SK-N-SH (cell line): Measurements from ENCODE around the gene ARMC8. TPM values are rescaled to one million over a fixed set of nuclear protein-coding genes. Genes with fewer than 3 reads are reported as not detected.

Experiments used
- CTCF ChIA-PET: fragments of 300-600, 350-600 bp; formaldehyde crosslinking; extraction: SDS; loops from one replicate; lab custom pipeline; 2021; lab: Yijun Ruan, JAX
- POLR2A ChIA-PET: fragments of 350-600 bp; sonication (Branson Sonifier 250); formaldehyde crosslinking; extraction: SDS; loops from one replicate; lab custom pipeline; 2020; ENCODE audit warnings: antibody characterized with exemption, inconsistent platforms; lab: Yijun Ruan, JAX
- DNase-seq: peaks from one replicate; pipeline ENCODE4 v3.0.0; 2012
- H2AFZ ChIP-seq: fragments of 200-600 bp; sonication (generic); 2 replicates; pipeline ENCODE4 v1.8.1; 2016; ENCODE audit warnings: antibody characterized with exemption, mild to moderate bottlenecking, low read depth
- H3F3A ChIP-seq: fragments of 200-600 bp; sonication (generic); replicated peaks from 2 replicates; pipeline ENCODE3; 2016; ENCODE audit warnings: antibody characterized with exemption, mild to moderate bottlenecking; ENCODE audit not compliant: insufficient read depth
- H3K27ac ChIP-seq, 2 experiments: fragments of 200-500 bp in 1 of 2; fragments of 200-600 bp in 1 of 2; sonication (Bioruptor generic) in 1 of 2; sonication (generic), shearing (Covaris generic) in 1 of 2; 2 replicates each; pipeline versions ENCODE4 v1.5.1 to v1.6.1; 2014 to 2016; ENCODE audit warnings: low read depth in 2 of 2, inconsistent platforms in 1 of 2, low read length in 1 of 2, mild to moderate bottlenecking in 1 of 2, mixed read lengths in 1 of 2
- H3K27me3 ChIP-seq: fragments of 200-600 bp; sonication (generic), shearing (Covaris generic); 2 replicates; pipeline ENCODE4 v1.6.1; 2016; ENCODE audit warnings: mixed run types; ENCODE audit not compliant: insufficient read depth
- H3K36me3 ChIP-seq, 2 experiments: fragments of 200-500 bp in 1 of 2; fragments of 200-600 bp in 1 of 2; sonication (Bioruptor generic) in 1 of 2; sonication (generic) in 1 of 2; replicated peaks in 1 of 2; 2 replicates each; pipeline versions ENCODE3 to v1.5.1; 2014 to 2016; ENCODE audit warnings: low read length in 1 of 2, mild to moderate bottlenecking in 1 of 2; ENCODE audit not compliant: insufficient read depth in 2 of 2, control insufficient read depth in 1 of 2
- H3K4me1 ChIP-seq, 2 experiments: fragments of 200-500 bp in 1 of 2; fragments of 200-600 bp in 1 of 2; sonication (Bioruptor generic) in 1 of 2; sonication (generic), shearing (Covaris generic) in 1 of 2; 2 replicates each; pipeline versions ENCODE4 v1.5.1 to v1.6.1; 2014 to 2016; ENCODE audit warnings: low read depth in 1 of 2, low read length in 1 of 2, mixed run types in 1 of 2; ENCODE audit not compliant: insufficient read depth in 2 of 2, control insufficient read depth in 1 of 2
- H3K4me2 ChIP-seq: fragments of 200-600 bp; sonication (generic), shearing (Covaris generic); 2 replicates; pipeline ENCODE4 v1.6.1; 2017; ENCODE audit warnings: mixed run types
- H3K4me3 ChIP-seq, 2 experiments: fragments of 200-500 bp in 1 of 2; fragments of 200-600 bp in 1 of 2; sonication (Bioruptor generic) in 1 of 2; sonication (generic), shearing (Covaris generic) in 1 of 2; 2 replicates each; pipeline versions ENCODE4 v1.5.1 to v1.8.1; 2014 to 2016; ENCODE audit warnings: low read depth in 2 of 2, inconsistent platforms in 1 of 2, low read length in 1 of 2, mild to moderate bottlenecking in 1 of 2, mixed read lengths in 1 of 2, moderate library complexity in 1 of 2
- H3K79me2 ChIP-seq: fragments of 200-600 bp; sonication (generic); 2 replicates; pipeline ENCODE4 v1.8.1; 2017; ENCODE audit warnings: mild to moderate bottlenecking; ENCODE audit not compliant: insufficient read depth
- H3K9ac ChIP-seq: fragments of 200-600 bp; sonication (generic); 2 replicates; pipeline ENCODE4 v1.6.1; 2017; ENCODE audit warnings: mixed run types
- H3K9me2 ChIP-seq: fragments of 200-600 bp; sonication (generic); 2 replicates; pipeline ENCODE4 v1.6.1; 2017; ENCODE audit warnings: mixed run types
- H3K9me3 ChIP-seq: fragments of 200-600 bp; sonication (generic); 2 replicates; pipeline ENCODE4 v1.6.1; 2017; ENCODE audit warnings: mixed run types, mild to moderate bottlenecking, moderate library complexity
- H4K20me1 ChIP-seq: fragments of 200-600 bp; sonication (generic); 2 replicates; pipeline ENCODE4 v1.6.1; 2017; ENCODE audit warnings: mild to moderate bottlenecking, mixed run types; ENCODE audit not compliant: insufficient read depth
- CTCF ChIP-seq: fragments of 200-600 bp; sonication (generic); IDR thresholded peaks from 2 replicates; pipeline ENCODE4 v1.6.1; 2017; ENCODE audit warnings: antibody characterized with exemption, mild to moderate bottlenecking, moderate library complexity
- ELF1 ChIP-seq: IDR thresholded peaks from 2 replicates; pipeline ENCODE4 v1.4.0; 2012
- EP300 ChIP-seq, 2 experiments: IDR thresholded peaks; 2 replicates each; pipeline versions ENCODE4 v1.4.0 to v1.6.1; 2012; ENCODE audit warnings: borderline replicate concordance in 1 of 2, low read depth in 1 of 2, low read length in 1 of 2
- EZH2phosphoT487 ChIP-seq: fragments of 200-600 bp; sonication (generic); IDR thresholded peaks from 2 replicates; pipeline ENCODE4 v1.6.1; 2017; ENCODE audit warnings: low read depth, mixed run types, mild to moderate bottlenecking, antibody characterized with exemption, moderate library complexity, borderline replicate concordance
- GABPA ChIP-seq: IDR thresholded peaks from 2 replicates; pipeline ENCODE4 v1.4.0; 2012; ENCODE audit warnings: low read depth, mild to moderate bottlenecking
- NFIC ChIP-seq: IDR thresholded peaks from 2 replicates; pipeline ENCODE4 v1.4.0; 2012; ENCODE audit warnings: borderline replicate concordance
- NRF1 ChIP-seq: IDR thresholded peaks from 2 replicates; pipeline ENCODE4 v1.6.1; 2012; ENCODE audit warnings: low read depth, mild to moderate bottlenecking, low read length
- PBX3 ChIP-seq: IDR thresholded peaks from 2 replicates; pipeline ENCODE4; 2012
- POLR2AphosphoS5 ChIP-seq: IDR thresholded peaks from 2 replicates; pipeline ENCODE4 v1.6.1; 2012; ENCODE audit warnings: low read depth, low read length
- RAD21 ChIP-seq: IDR thresholded peaks from 2 replicates; pipeline ENCODE4 v1.6.1; 2012; ENCODE audit warnings: mild to moderate bottlenecking, low read length
- RCOR1 ChIP-seq: fragments of 150-350 bp; IDR thresholded peaks from 2 replicates; pipeline ENCODE4 v1.6.1; 2017; ENCODE audit warnings: antibody characterized with exemption, low read length
- RFX5 ChIP-seq: IDR thresholded peaks from 2 replicates; pipeline ENCODE4 v1.6.1; 2012; ENCODE audit warnings: mild to moderate bottlenecking, improper control_type of control experiment, low read length
- RXRA ChIP-seq: IDR thresholded peaks from 2 replicates; pipeline ENCODE4 v1.4.0; 2012; ENCODE audit warnings: low read depth, mild to moderate bottlenecking, borderline replicate concordance
- SIN3A ChIP-seq: IDR thresholded peaks from 2 replicates; pipeline ENCODE4 v1.6.1; 2012; ENCODE audit warnings: low read depth, mild to moderate bottlenecking, low read length, moderate library complexity, borderline replicate concordance
- TEAD4 ChIP-seq: IDR thresholded peaks from 2 replicates; pipeline ENCODE4 v1.4.0; 2012; ENCODE audit warnings: mild to moderate bottlenecking, borderline replicate concordance; ENCODE audit not compliant: insufficient read depth
- YY1 ChIP-seq: IDR thresholded peaks from 2 replicates; pipeline ENCODE4 v1.4.0; 2012; ENCODE audit warnings: low read depth, mild to moderate bottlenecking
- ZBTB33 ChIP-seq: IDR thresholded peaks from 2 replicates; pipeline ENCODE4 v1.4.0; 2012; ENCODE audit warnings: low read depth, borderline replicate concordance
- WGBS: methylation state at CpG from one replicate; pipeline ENCODE4 v1.1.6; 2017; ENCODE audit warnings: low lambda C conversion rate; 5-methylcytosine and 5-hydroxymethylcytosine counted together
- polyA plus RNA-seq, 3 experiments: library from polyadenylated mRNA; depleted of rRNA; stranded (reverse); fragments of >200 nt; gene quantifications; 2 replicates each; pipeline ENCODE4 v1.2.3, GENCODE V29; 2012

The ARMC8 gene
- polyA plus RNA-seq, 1 of the 3 experiments (the other 2 are of a cell fraction), result 35.5 TPM

GRCh38 chr3:138253609-138254008 lies 66.5 kb downstream of the ARMC8 start:
- 96% methylated on average over 1 of the region's 1 CpG for WGBS
- CTCF ChIA-PET, result no interaction called here

GRCh38 chr3:138254216-138254615 lies 67.1 kb downstream of the ARMC8 start:
- ChIA-PET CTCF (no interaction called here), POLR2A (no interaction called here)
- Histone ChIP-seq H3F3A (peaks cover 6% of the 10 kb centered on the region), H2AFZ (no peak overlapping the region), H3K79me2 (no peaks in the 10 kb centered on the region), H3K9me3 (no peaks in the 10 kb centered on the region), H3K4me1 (peaks cover 0 to 6% of the 10 kb centered on the region in 2 experiments; a peak in 1 of 4 replicates), H3K36me3 (peaks cover 10 to 15% of the 10 kb centered on the region in 2 experiments), H3K9me2 (no peaks in the 10 kb centered on the region), H3K27me3 (no peaks in the 10 kb centered on the region), H4K20me1 (no peaks in the 10 kb centered on the region), H3K4me2 (no peak overlapping the region), H3K27ac (no peak overlapping the region), H3K9ac (no peak overlapping the region), H3K4me3 (no peak overlapping the region)
- WGBS, result 93% methylated on average over 1 of the region's 1 CpG
- no peak for TF ChIP-seq ELF1
- TF ChIP-seq NFIC, result no peak
- TF ChIP-seq EZH2phosphoT487, result no peak
- no peak for TF ChIP-seq YY1
- no peak for TF ChIP-seq RXRA
- TF ChIP-seq RCOR1, result no peak
- TF ChIP-seq RFX5, result no peak
- no peak for TF ChIP-seq NRF1
- TF ChIP-seq TEAD4, result no peak
- no peak for TF ChIP-seq PBX3
- TF ChIP-seq POLR2AphosphoS5, result no peak
- TF ChIP-seq RAD21, result no peak
- no peak for TF ChIP-seq EP300 (IDR thresholded peaks at IDR 0.05; ENCODE audit: borderline replicate concordance in 1 of 2, low read depth in 1 of 2, low read length in 1 of 2)
- TF ChIP-seq ZBTB33, result no peak
- TF ChIP-seq GABPA, result no peak
- DNase-seq, result no peak

More at GRCh38 chr3:138253609-138254008, 66.5 kb downstream of the ARMC8 start:
- no peak for TF ChIP-seq SIN3A
- TF ChIP-seq CTCF, result no peak
- Histone ChIP-seq H3K9me3 (no peaks in the 10 kb centered on the region), H2AFZ (no peak overlapping the region), H3K4me2 (no peak overlapping the region), H3K9me2 (no peaks in the 10 kb centered on the region), H3K36me3 (peaks cover 13 to 16% of the 10 kb centered on the region in 2 experiments), H4K20me1 (no peaks in the 10 kb centered on the region), H3K27ac (no peak overlapping the region), H3K4me3 (no peak overlapping the region), H3K9ac (no peak overlapping the region), H3K27me3 (no peaks in the 10 kb centered on the region), H3K4me1 (peaks cover 0 to 6% of the 10 kb centered on the region in 2 experiments; a peak in 1 of 4 replicates), H3F3A (peaks cover 6% of the 10 kb centered on the region), H3K79me2 (no peaks in the 10 kb centered on the region)
- POLR2A ChIA-PET, result no interaction called here
- no peak for DNase-seq
